Natural killer cell (primary cell): Measurements from ENCODE around the gene SEZ6L2. TPM values are rescaled to one million over a fixed set of nuclear protein-coding genes. Genes with fewer than 3 reads are reported as not detected.

Experiments
- ATAC-seq, 3 donors: fragments of 150-1000 bp in 2 of 3; fragments of 200-7000 bp in 1 of 3; cut with Tn5 transposase; 1 replicate in 1 of 3; 2 replicates in 2 of 3; pipeline ENCODE4 v1.10.0; 2021; ENCODE audit warnings: mild to moderate bottlenecking in 2 of 3, moderate library complexity in 2 of 3
- DNase-seq, 2 donors: peaks; one replicate each; pipeline versions ENCODE4 v3.0.0 to v3.0.0-alpha.2; 2013 to 2021; ENCODE audit warnings: mixed read lengths in 1 of 2
- H3K27ac ChIP-seq: one replicate; pipeline ENCODE4 v1.5.1; 2013; ENCODE audit warnings: mild to moderate bottlenecking, low read length
- H3K27me3 ChIP-seq: one replicate; pipeline ENCODE4 v1.6.1; 2013; ENCODE audit warnings: low read length; ENCODE audit not compliant: control insufficient read depth, insufficient read depth
- H3K36me3 ChIP-seq: one replicate; pipeline ENCODE4 v1.6.1; 2013; ENCODE audit warnings: low read length; ENCODE audit not compliant: control insufficient read depth, insufficient read depth
- H3K4me1 ChIP-seq: one replicate; pipeline ENCODE4 v1.6.1; 2013; ENCODE audit warnings: low read length; ENCODE audit not compliant: control insufficient read depth, insufficient read depth
- H3K4me3 ChIP-seq: one replicate; pipeline ENCODE4 v1.5.1; 2013; ENCODE audit warnings: low read length
- H3K9me3 ChIP-seq: one replicate; pipeline ENCODE4 v1.6.1; 2013; ENCODE audit warnings: low read length; ENCODE audit not compliant: control insufficient read depth, insufficient read depth
- H3K27ac Mint-ChIP-seq, 2 donors: one replicate each; pipeline ENCODE4 v1.8.0; 2022; ENCODE audit warnings: mild to moderate bottlenecking in 2 of 2, mixed read lengths in 2 of 2, moderate library complexity in 1 of 2
- H3K27me3 Mint-ChIP-seq, 2 donors: one replicate each; pipeline ENCODE4 v1.8.0; 2022; ENCODE audit warnings: low read depth in 2 of 2, mixed read lengths in 2 of 2
- H3K36me3 Mint-ChIP-seq: one replicate; pipeline ENCODE4 v1.8.0; 2022; ENCODE audit warnings: mixed read lengths
- H3K4me1 Mint-ChIP-seq, 2 donors: one replicate each; pipeline ENCODE4 v1.8.0; 2022; ENCODE audit warnings: mixed read lengths in 2 of 2
- H3K4me3 Mint-ChIP-seq: one replicate; pipeline ENCODE4 v1.8.0; 2022; ENCODE audit warnings: mild to moderate bottlenecking, moderate library complexity, mixed read lengths
- H3K9me3 Mint-ChIP-seq, 2 donors: one replicate each; pipeline ENCODE4 v1.8.0; 2022; ENCODE audit warnings: mixed read lengths in 2 of 2
- WGBS: methylation state at CpG from one replicate; pipeline ENCODE4 v1.1.7; 2013; ENCODE audit warnings: missing lambda C conversion rate; ENCODE audit not compliant: insufficient coverage; 5-methylcytosine and 5-hydroxymethylcytosine counted together
- intact Hi-C: fragments of 100-400 bp; cut with micrococcal nuclease; formaldehyde crosslinking; loops from one replicate; pipeline ENCODE4 v1.14.2; 2022
- total RNA-seq, 4 donors: library from RNA; stranded (reverse); fragments of 120-200 nt in 1 of 4; gene quantifications; one replicate each; pipeline versions ENCODE4 v1.2.3 to v1.2.4, GENCODE V29; 2013 to 2022
- TF ChIP-seq, protein P1 (sequence below): fragments of 200-600 bp; IDR thresholded peaks from one replicate; pipeline ENCODE4 v1.8.0; 2022; ENCODE audit warnings: antibody characterized with exemption

The SEZ6L2 gene
- total RNA-seq, 3 donors from 2014 or later (not counting 1 experiment from before 2014, with no cell fraction given), result 0.14 TPM; not detected in 2

DNA sequence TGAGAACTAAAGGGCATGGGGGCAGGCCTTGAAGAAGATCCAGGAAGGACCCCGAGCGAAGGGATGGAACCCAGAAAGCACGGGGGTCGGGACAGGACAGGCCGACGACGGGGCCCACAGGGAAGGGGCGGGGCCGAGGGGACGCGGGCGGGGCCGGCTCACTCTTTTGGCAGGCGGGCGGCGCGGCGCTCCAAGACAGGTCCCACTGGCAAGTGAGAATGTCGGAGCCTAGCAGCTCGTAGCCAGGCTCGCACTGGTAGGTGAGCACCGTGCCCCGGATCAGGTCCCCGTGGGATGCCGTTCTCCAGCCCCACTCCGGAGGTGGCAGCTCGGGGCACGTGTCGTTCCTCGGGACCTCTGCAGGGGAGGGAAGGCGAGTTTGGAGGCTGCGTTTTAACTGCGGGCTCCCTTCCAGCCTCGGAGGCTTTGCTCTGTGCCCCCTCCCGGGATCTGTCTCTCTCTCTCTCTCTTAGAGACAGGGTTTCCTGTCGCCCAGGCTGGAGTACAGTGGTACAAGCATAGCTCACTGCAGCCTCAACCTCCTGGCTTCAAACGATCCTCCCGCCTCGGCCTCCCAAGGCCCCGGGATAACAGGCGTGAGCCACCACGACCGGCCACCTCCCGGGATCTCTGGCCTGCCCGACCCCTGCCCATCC is 22.6 kb downstream of the SEZ6L2 start:
- no peak overlapping the region for H3K4me3 ChIP-seq
- Mint-ChIP-seq H3K4me3 (peak overlapping the region; percentile 74), H3K27ac (no peak overlapping the region), H3K27me3 (peaks cover 18% of the 10 kb centered on the region in 2 donors), H3K9me3 (no peaks in the 10 kb centered on the region), H3K36me3 (no peaks in the 10 kb centered on the region), H3K4me1 (peaks cover 7 to 24% of the 10 kb centered on the region in 2 donors)
- WGBS, result 8% methylated on average over 45 of the region's 45 CpGs
- peak in 2 of 3 donors; percentile 42 to 58 for ATAC-seq
- H3K9me3 ChIP-seq, result no peaks in the 10 kb centered on the region
- TF ChIP-seq, protein P1, sequence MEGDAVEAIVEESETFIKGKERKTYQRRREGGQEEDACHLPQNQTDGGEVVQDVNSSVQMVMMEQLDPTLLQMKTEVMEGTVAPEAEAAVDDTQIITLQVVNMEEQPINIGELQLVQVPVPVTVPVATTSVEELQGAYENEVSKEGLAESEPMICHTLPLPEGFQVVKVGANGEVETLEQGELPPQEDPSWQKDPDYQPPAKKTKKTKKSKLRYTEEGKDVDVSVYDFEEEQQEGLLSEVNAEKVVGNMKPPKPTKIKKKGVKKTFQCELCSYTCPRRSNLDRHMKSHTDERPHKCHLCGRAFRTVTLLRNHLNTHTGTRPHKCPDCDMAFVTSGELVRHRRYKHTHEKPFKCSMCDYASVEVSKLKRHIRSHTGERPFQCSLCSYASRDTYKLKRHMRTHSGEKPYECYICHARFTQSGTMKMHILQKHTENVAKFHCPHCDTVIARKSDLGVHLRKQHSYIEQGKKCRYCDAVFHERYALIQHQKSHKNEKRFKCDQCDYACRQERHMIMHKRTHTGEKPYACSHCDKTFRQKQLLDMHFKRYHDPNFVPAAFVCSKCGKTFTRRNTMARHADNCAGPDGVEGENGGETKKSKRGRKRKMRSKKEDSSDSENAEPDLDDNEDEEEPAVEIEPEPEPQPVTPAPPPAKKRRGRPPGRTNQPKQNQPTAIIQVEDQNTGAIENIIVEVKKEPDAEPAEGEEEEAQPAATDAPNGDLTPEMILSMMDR, result no peak
- peak in 1 of 2 donors; percentile 45 for DNase-seq
- H3K36me3 ChIP-seq, result no peaks in the 10 kb centered on the region
- peaks cover 20% of the 10 kb centered on the region for H3K27me3 ChIP-seq
- peaks cover 18% of the 10 kb centered on the region for H3K4me1 ChIP-seq
- H3K27ac ChIP-seq, result no peak overlapping the region
- intact Hi-C loops, result no loop called here

DNA sequence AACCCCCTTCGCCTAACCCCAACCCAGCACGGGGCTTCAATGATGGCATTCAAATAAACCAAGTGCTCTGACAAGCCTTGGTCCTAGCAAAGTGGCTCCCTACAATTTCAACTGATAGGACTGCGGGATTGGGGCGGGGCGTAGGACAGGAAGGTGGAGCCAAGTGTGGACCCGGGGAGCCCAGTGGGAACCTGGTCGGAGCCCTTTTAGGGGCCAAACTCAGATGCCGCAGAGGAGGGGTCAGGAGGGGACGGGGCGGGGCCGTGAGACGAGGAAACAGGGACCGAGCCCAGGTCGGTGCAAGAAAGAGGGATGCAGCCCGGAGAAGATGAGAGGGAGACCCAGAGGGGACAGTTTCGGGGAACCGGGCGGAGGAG is 23.1 kb downstream of the SEZ6L2 start:
- no peaks in the 10 kb centered on the region for H3K9me3 Mint-ChIP-seq
- no peaks in the 10 kb centered on the region for H3K9me3 ChIP-seq
- H3K27me3 ChIP-seq, result peaks cover 20% of the 10 kb centered on the region
- WGBS, result 25% methylated on average over 18 of the region's 18 CpGs
- ATAC-seq (no peak), DNase-seq (no peak)
- peaks cover 18% of the 10 kb centered on the region for H3K4me1 ChIP-seq
- H3K4me3 Mint-ChIP-seq, result peak overlapping the region; percentile 69
- peaks cover 7 to 24% of the 10 kb centered on the region in 2 donors for H3K4me1 Mint-ChIP-seq
- no peaks in the 10 kb centered on the region for H3K36me3 Mint-ChIP-seq
- no peak overlapping the region for H3K27ac ChIP-seq
- TF ChIP-seq, protein P1, result no peak
- no peak overlapping the region for H3K4me3 ChIP-seq
- H3K27ac Mint-ChIP-seq, result no peak overlapping the region
- intact Hi-C loops, result no loop called here
- H3K36me3 ChIP-seq, result no peaks in the 10 kb centered on the region
- peaks cover 18% of the 10 kb centered on the region in 2 donors for H3K27me3 Mint-ChIP-seq

DNA sequence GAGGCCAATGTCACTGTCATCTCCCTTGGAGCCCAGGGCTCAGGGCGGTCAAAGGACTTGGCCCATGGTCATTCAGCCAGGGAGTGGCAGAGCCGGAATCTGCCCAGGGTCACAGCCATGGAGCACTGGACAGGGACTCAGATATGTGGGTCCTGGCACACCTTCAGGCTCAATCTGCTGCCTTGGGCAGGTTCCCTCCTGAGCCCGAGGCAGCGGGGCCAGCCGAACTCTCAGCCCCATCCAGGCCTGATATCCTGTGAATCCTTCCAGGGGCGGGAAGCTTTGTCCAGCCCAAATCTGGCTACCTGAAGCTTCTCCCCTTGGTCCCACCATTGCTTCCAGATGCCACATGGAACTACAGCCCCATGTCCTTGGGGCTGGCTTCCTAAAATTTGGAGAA is 24.1 kb downstream of the SEZ6L2 start:
- no peaks in the 10 kb centered on the region for H3K36me3 Mint-ChIP-seq
- H3K4me1 Mint-ChIP-seq, result peaks cover 7 to 24% of the 10 kb centered on the region in 2 donors
- H3K4me3 ChIP-seq, result no peak overlapping the region
- H3K27me3 Mint-ChIP-seq, result peaks cover 18% of the 10 kb centered on the region in 2 donors
- DNase-seq (no peak), ATAC-seq (no peak)
- no peak overlapping the region for H3K27ac ChIP-seq
- intact Hi-C loops, result no loop called here
- H3K4me1 ChIP-seq, result peaks cover 18% of the 10 kb centered on the region
- H3K4me3 Mint-ChIP-seq, result no peak overlapping the region
- TF ChIP-seq, protein P1, result no peak
- no peaks in the 10 kb centered on the region for H3K9me3 ChIP-seq
- H3K9me3 Mint-ChIP-seq, result no peaks in the 10 kb centered on the region
- H3K27ac Mint-ChIP-seq, result no peak overlapping the region
- no peaks in the 10 kb centered on the region for H3K36me3 ChIP-seq
- WGBS, result 99% methylated on average over 6 of the region's 6 CpGs
- peaks cover 20% of the 10 kb centered on the region for H3K27me3 ChIP-seq

DNA sequence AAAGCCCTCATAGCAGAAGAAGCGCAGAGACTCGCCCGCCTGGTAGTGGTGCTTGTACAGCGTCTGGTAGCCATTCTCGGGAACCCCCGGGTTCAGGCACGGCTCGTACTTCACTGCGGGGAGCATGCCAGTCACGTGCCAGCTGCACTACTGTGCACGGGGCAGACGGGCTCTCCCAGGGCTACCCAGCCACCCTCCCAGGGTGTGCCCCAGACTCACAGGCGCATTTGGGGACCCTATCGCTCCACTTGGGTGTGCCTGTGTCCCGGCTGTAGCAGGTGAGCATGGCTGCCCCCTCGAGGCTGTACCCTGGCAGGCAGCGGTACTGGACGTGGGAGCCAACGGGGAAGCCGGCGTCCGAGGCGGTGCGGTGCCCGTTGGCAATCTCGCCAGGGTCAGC is 26.0 kb downstream of the SEZ6L2 start:
- Histone ChIP-seq H3K4me3 (no peak overlapping the region), H3K27ac (no peak overlapping the region), H3K9me3 (no peaks in the 10 kb centered on the region), H3K36me3 (no peaks in the 10 kb centered on the region), H3K27me3 (peaks cover 20% of the 10 kb centered on the region), H3K4me1 (peaks cover 18% of the 10 kb centered on the region)
- 95% methylated on average over 26 of the region's 26 CpGs for WGBS
- Mint-ChIP-seq H3K27ac (no peak overlapping the region), H3K4me3 (no peak overlapping the region), H3K9me3 (no peaks in the 10 kb centered on the region), H3K27me3 (peaks cover 18% of the 10 kb centered on the region in 2 donors), H3K36me3 (no peaks in the 10 kb centered on the region), H3K4me1 (peaks cover 7 to 24% of the 10 kb centered on the region in 2 donors)
- peak in 1 of 3 donors; percentile 15 for ATAC-seq
- no peak for DNase-seq
- intact Hi-C loops, result no loop called here
- TF ChIP-seq, protein P1, result no peak
